GM13977 (cell line): Measurements from ENCODE around the gene RIMBP3B.
"Not testable (repeated sequence)": the region's sequence is repeated elsewhere in the genome, so short reads cannot be mapped to it uniquely, and the experiment has no call there.

Experiments
- DNase-seq: peaks from one replicate; pipeline ENCODE4 v3.0.0; 2012; ENCODE audit warnings: low spot score
- in situ Hi-C: fragments of 300-500 bp; cut with MboI; formaldehyde crosslinking; loops from one replicate; pipeline ENCODE4 v1.12.0; 2022; ENCODE audit warnings: low sequenced_read_pairs, low pct_unique_long_range_greater_than_20kb, mixed read lengths, inconsistent platforms; ENCODE audit not compliant: unreplicated experiment

Gene RIMBP3B, protein sequence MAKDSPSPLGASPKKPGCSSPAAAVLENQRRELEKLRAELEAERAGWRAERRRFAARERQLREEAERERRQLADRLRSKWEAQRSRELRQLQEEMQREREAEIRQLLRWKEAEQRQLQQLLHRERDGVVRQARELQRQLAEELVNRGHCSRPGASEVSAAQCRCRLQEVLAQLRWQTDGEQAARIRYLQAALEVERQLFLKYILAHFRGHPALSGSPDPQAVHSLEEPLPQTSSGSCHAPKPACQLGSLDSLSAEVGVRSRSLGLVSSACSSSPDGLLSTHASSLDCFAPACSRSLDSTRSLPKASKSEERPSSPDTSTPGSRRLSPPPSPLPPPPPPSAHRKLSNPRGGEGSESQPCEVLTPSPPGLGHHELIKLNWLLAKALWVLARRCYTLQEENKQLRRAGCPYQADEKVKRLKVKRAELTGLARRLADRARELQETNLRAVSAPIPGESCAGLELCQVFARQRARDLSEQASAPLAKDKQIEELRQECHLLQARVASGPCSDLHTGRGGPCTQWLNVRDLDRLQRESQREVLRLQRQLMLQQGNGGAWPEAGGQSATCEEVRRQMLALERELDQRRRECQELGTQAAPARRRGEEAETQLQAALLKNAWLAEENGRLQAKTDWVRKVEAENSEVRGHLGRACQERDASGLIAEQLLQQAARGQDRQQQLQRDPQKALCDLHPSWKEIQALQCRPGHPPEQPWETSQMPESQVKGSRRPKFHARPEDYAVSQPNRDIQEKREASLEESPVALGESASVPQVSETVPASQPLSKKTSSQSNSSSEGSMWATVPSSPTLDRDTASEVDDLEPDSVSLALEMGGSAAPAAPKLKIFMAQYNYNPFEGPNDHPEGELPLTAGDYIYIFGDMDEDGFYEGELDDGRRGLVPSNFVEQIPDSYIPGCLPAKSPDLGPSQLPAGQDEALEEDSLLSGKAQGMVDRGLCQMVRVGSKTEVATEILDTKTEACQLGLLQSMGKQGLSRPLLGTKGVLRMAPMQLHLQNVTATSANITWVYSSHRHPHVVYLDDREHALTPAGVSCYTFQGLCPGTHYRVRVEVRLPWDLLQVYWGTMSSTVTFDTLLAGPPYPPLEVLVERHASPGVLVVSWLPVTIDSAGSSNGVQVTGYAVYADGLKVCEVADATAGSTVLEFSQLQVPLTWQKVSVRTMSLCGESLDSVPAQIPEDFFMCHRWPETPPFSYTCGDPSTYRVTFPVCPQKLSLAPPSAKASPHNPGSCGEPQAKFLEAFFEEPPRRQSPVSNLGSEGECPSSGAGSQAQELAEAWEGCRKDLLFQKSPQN (N-terminal part only)

GRCh38 chr22:21383701-21384467, at the start of gene RIMBP3B:
TSS of gene RIMBP3B (plus strand) at chr22:21383751. CDS start at chr22:21383859, 108 bp downstream.
- in situ Hi-C loops, DNase-seq: not testable (repeated sequence)

- in situ Hi-C loops, DNase-seq: not testable (repeated sequence)
Measured at GRCh38 chr22:21357527-21357926, 26.0 kb upstream of the RIMBP3B start.

DNA sequence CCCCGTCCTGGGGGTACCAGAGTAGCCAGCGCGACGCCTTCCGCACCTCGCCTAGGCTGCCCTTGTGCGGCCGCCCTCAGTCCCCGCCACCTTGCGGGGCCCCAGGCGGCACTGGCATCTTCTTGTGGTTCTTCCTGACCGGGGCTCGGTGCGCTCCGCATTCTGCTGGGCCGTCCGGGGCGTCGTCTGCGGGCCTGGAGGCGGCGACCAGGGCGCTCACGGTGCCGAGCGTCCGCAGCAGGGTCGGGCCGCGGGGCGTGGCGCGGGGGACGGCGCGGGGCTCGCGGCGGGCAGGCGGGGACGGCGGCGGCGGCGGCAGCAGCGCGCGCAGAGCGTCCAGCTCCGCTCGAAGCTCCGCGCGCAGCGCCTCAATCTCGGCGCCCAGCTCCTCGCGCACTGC, 23.0 kb upstream of the RIMBP3B start:
- in situ Hi-C loops, DNase-seq: not testable (repeated sequence)

GRCh38 chr22:21362473-21362872, 21.1 kb upstream of the RIMBP3B start:
- DNase-seq, in situ Hi-C loops: not testable (repeated sequence)

GRCh38 chr22:21363061-21363460, 20.5 kb upstream of the RIMBP3B start:
- in situ Hi-C loops, DNase-seq: not testable (repeated sequence)

- in situ Hi-C loops, DNase-seq: not testable (repeated sequence)
Measured at GRCh38 chr22:21363803-21364202, 19.7 kb upstream of the RIMBP3B start.

DNA sequence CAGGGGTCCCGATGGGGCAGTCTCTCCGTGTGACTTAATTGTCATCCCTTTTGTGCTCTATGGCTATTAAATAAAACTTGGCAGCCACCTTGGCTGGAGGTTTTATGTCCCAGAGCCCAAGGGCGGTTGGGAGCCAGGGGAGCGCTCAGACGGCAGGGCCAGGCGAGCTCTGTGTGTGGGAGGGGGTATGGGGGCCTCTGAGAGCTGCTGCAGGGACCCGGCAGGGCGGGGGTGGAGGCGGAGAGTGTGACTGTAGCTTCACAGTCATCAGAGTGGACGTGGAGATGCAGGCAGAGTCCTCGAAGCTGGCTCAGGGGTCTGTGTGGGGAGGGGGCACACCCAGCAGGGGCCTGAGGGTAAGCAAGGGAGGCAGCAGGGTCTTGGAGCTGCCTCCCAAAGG, 19.2 kb upstream of the RIMBP3B start:
- DNase-seq, in situ Hi-C loops: not testable (repeated sequence)

GRCh38 chr22:21365337-21365736, 18.2 kb upstream of the RIMBP3B start:
- in situ Hi-C loops, DNase-seq: not testable (repeated sequence)

- in situ Hi-C loops, DNase-seq: not testable (repeated sequence)
Measured at GRCh38 chr22:21368603-21369310, 14.8 kb upstream of the RIMBP3B start.

DNA sequence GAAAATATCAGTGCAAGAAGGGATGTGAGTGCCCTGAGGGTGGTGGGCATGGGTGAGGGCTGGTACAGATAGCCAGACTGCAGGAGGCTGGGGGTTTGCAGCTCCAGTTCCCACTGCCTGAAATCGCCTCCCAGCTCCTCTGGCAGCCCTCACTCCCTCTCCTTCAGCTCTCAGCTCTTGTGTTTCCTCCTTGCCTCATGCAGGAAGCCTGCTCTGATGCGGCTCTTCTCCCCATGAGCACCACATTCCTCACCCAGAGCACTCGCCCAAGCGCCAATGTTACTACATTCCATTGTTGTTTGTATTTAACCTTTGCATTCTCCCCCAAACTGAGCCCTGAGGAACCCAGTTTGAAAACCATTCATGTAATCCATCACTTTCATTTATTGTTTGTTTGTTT, 7.7 kb upstream of the RIMBP3B start:
- DNase-seq, in situ Hi-C loops: not testable (repeated sequence)

GRCh38 chr22:21384468-21385357, 1.2 kb downstream of the RIMBP3B start:
- in situ Hi-C loops, DNase-seq: not testable (repeated sequence)

DNA sequence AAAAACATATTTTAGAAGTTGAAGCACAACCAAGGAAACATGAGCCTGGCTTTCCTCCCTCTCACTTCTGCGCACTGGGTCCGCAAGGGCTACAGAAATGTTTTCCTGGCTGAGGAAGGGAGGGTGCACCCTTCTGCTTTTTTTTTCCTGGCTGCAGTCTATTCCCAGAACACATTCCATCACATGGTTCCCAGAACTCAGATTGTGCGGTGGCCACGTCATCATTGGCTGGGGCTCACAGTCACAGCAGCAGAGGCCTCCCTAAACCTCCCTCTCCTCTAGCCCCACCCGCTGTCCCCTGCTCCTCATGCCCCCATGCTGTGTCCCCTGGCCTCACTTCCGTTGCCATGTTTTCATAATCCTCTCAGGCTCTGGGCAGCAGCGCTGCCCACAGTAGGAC, 5.9 kb downstream of the RIMBP3B start:
- in situ Hi-C loops, result not testable (repeated sequence)

DNA sequence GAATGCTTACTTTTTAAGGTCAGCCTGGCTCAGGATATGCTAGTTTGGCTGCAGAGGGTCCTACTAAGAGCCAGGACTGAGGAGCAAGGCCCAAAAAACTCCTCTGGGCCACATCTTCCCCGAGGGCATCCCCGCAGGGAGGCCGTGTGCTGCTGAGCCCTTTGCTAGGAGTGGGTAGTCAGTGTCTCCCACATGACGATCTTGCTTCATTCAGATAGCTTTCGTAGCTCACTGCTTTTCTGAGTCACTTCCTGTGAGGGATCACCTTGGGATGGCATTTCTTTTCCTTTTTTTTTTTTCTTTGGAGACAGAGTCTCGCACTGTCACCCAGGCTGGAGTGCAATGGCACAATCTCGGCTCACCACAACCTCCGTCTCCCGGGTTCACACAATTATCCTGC, 6.5 kb downstream of the RIMBP3B start:
- DNase-seq, in situ Hi-C loops: not testable (repeated sequence)

More for the DNA sequence above, 5.9 kb downstream of the RIMBP3B start:
- DNase-seq, result not testable (repeated sequence)

GRCh38 chr22:21394613-21395012, 11.1 kb downstream of the RIMBP3B start:
- DNase-seq, in situ Hi-C loops: not testable (repeated sequence)

DNA sequence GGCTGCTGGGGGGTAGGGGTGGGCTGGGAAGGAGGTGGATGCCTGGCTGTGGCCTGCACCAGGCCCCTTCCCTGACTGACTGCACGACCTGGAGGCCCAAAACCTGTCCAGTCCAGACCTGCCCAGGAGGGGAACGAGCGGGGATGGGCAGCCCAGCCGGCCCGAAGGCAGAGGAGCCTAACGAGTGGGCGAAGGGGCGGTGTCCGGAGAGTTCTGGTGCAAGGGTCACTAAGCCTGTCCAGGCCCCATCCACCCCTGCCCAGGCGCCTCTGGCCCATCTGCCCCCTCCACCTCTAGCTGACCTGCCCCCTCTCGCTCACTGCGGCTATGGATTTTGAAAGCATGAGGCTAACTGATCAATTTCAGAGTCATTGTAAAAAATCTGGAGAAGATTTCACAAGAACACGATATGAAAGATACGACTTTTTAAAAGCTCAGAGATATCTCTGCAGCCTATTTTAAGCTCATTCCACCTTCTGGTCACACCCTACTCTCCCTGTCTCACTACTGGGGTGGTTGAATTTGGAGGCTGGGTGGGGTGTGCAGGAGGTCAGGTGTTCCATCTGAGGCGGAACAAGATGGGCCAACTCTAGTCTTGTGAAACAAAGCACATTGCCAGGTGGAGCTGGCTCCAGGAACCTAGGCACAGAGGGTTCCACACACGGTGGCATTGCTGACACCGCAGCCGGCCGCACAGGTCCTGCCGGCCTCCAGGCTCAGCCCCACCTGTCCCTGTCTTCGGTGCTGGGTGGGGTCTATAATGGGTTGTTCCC, 17.8 kb downstream of the RIMBP3B start:
- DNase-seq, in situ Hi-C loops: not testable (repeated sequence)
